Measurements from ENCODE around the gene RAD51AP2.

GRCh38 chr2:17541531-17541950 is 23.3 kb upstream of the RAD51AP2 start:
- TF ChIP-seq SUZ12 (IDR thresholded peaks at IDR 0.05; ENCODE audit: extremely low read depth, insufficient read depth, insufficient read length) (no peak), YY1 (IDR thresholded peaks at IDR 0.05; ENCODE audit: insufficient read depth, insufficient read length) (no peak), ZNF274 (IDR thresholded peaks at IDR 0.05; ENCODE audit: low read depth, low read length) (no peak)
